Measurements from ENCODE around the gene ACTG2.
"Not testable (repeated sequence)": the region's sequence is repeated elsewhere in the genome, so short reads cannot be mapped to it uniquely, and the experiment has no call there.

The ACTG2 gene

DNA sequence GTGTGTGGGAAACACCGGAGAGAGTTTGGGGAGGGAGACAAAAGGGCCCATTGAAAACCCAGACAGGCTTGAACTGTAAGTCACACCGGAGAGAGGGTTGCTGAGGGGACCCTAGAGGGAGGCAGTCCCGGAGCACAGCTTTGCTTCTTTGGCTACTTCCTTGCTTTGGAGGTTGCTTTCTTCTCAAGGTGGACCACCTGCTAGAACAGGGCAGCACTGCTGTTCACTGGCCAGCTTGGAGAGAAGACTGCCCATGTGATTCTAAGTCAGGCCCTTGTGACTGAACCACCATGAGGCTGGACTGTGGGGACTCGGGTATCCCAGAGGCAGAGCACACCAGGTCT is 4.4 kb downstream of the ACTG2 start:
- no peak overlapping the region for H3K4me3 Mint-ChIP-seq
- H3K27ac Mint-ChIP-seq, result peak overlapping the region in 1 of 2 donors; percentile 92
- peaks cover under 1 to 21% of the 10 kb centered on the region in 2 donors for H3K27me3 Mint-ChIP-seq
- ATAC-seq (replicated peaks), result no peak
- H3K36me3 Mint-ChIP-seq (ENCODE audit: insufficient read depth), result no peaks in the 10 kb centered on the region
- no peaks in the 10 kb centered on the region for H3K9me3 Mint-ChIP-seq
- peaks cover 10 to 22% of the 10 kb centered on the region in 2 donors for H3K4me1 Mint-ChIP-seq (ENCODE audit: low read depth in 2 of 2)
- no peak for DNase-seq

DNA sequence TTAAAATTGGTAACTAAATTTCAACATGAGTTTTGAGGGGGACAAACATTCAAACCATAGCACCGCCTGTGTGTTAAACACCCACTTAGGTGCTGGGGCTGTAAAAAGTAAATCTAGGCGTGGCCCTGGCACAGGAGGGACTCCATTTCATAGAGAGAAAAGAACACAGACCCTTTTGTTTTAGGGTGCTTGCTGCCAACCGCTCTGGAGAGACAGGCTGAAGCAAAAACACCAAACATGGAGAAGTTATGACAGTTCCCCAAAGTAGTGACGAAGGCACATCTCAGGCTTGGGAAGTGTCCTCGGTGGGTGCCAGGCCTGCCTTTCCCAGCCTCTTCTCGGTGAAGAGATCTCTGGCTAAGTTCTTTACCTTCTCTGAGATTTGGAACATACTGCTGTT is 5.1 kb downstream of the ACTG2 start:
- peaks cover 10 to 22% of the 10 kb centered on the region in 2 donors for H3K4me1 Mint-ChIP-seq (ENCODE audit: low read depth in 2 of 2)
- peaks cover 7 to 29% of the 10 kb centered on the region in 2 donors for H3K27me3 Mint-ChIP-seq

DNA sequence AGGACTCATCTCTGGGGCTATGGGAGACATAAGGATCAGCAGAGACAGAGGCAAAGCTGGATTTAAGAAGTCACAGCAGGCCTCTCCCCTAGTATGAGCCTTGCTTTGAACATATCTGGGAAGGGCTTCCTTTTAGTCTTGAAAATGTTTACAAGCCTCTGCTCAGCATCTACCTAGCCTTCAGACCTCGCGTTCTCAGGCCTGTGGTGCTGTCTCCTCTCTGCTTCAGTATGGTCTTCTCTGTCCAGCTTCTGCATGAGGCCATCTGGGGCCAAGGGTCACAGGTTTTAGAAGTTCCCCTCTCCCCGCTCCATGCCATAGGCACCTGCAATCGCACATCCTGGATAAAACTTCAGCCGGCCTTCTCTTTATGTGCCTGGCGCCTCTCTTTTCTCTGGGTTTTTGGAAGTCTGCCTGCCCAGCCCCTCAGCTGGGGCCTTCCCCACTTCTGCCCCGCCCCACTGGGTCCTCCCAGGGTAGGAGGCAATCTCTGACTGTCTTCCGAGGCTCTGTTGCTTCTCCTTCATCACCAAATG is 7.1 kb downstream of the ACTG2 start:
- ATAC-seq (replicated peaks) (no peak), DNase-seq (no peak)
- H3K4me3 Mint-ChIP-seq, result no peak overlapping the region
- peaks cover 7 to 17% of the 10 kb centered on the region in 2 donors for H3K4me1 Mint-ChIP-seq (ENCODE audit: low read depth in 2 of 2)
- H3K27me3 Mint-ChIP-seq, result peaks cover 7 to 31% of the 10 kb centered on the region in 2 donors
- no peaks in the 10 kb centered on the region for H3K9me3 Mint-ChIP-seq
- H3K36me3 Mint-ChIP-seq (ENCODE audit: insufficient read depth), result no peaks in the 10 kb centered on the region
- no peak overlapping the region for H3K27ac Mint-ChIP-seq

More for the DNA sequence above, 5.1 kb downstream of the ACTG2 start:
- no peaks in the 10 kb centered on the region for H3K9me3 Mint-ChIP-seq
- peak overlapping the region in 1 of 2 donors; percentile 92 for H3K27ac Mint-ChIP-seq
- no peaks in the 10 kb centered on the region for H3K36me3 Mint-ChIP-seq (ENCODE audit: insufficient read depth)
- DNase-seq (no peak), ATAC-seq (replicated peaks) (no peak)
- H3K4me3 Mint-ChIP-seq, result no peak overlapping the region

DNA sequence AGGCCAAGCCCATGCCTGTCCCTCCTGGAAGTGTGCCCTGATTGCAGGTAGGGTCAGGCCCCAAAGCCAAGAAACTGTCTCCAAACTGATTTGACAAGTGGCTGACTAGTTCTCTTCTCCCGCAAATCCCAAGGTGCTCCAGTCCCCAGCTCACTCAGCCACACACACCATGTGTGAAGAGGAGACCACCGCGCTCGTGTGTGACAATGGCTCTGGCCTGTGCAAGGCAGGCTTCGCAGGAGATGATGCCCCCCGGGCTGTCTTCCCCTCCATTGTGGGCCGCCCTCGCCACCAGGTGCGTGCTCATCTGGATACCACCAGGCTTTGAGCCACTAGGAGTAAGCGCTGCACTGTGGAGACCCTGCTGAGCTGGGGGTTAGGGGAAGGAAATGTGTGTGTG is 8.3 kb downstream of the ACTG2 start:
- no peak overlapping the region for H3K27ac Mint-ChIP-seq
- no peaks in the 10 kb centered on the region for H3K36me3 Mint-ChIP-seq (ENCODE audit: insufficient read depth)
- H3K9me3 Mint-ChIP-seq, result no peaks in the 10 kb centered on the region
- ATAC-seq (replicated peaks) (no peak), DNase-seq (no peak)
- H3K4me3 Mint-ChIP-seq, result no peak overlapping the region
- H3K4me1 Mint-ChIP-seq (ENCODE audit: low read depth in 2 of 2), result peaks cover 5 to 13% of the 10 kb centered on the region in 2 donors
- peaks cover 7 to 31% of the 10 kb centered on the region in 2 donors for H3K27me3 Mint-ChIP-seq

DNA sequence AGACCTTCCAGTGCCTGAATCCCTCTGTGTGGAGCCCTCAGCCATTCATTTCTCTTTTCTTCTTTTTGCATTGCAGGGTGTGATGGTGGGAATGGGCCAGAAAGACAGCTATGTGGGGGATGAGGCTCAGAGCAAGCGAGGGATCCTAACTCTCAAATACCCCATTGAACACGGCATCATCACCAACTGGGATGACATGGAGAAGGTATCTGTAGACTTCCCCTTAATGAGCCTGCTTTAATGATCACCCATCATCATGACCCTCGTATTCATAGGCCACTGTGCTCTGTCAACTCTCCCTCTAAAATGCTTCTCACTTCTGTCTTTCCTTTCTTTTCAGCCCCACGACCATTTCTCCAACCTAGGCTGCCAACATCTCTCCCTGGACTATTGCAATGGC is 9.5 kb downstream of the ACTG2 start:
- DNase-seq (no peak), ATAC-seq (replicated peaks) (no peak)
- no peaks in the 10 kb centered on the region for H3K9me3 Mint-ChIP-seq
- peaks cover 7 to 31% of the 10 kb centered on the region in 2 donors for H3K27me3 Mint-ChIP-seq
- H3K4me3 Mint-ChIP-seq, result no peak overlapping the region
- H3K27ac Mint-ChIP-seq, result no peak overlapping the region
- H3K36me3 Mint-ChIP-seq (ENCODE audit: insufficient read depth), result no peaks in the 10 kb centered on the region
- H3K4me1 Mint-ChIP-seq (ENCODE audit: low read depth in 2 of 2), result peaks cover 0 to 4% of the 10 kb centered on the region in 2 donors

DNA sequence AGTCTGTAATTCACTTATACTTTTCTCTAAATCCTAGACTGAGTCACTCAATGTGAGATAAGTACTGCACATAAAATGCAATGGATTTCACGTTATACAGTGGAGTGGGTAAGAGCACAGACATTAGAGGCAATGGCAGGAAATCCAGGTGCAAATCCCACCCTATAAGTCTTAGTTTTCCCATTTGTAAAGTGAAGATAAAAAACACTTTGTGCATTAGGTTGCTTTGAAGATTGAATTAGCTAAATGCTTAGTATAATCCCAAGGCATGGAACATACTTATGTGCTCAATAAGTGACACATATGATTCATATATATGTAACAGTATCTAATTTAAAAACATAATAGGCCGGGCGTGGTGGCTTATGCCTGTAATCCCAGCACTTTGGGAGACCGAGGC is 10.5 kb downstream of the ACTG2 start:
- no peaks in the 10 kb centered on the region for H3K36me3 Mint-ChIP-seq (ENCODE audit: insufficient read depth)
- ATAC-seq (replicated peaks), result no peak
- H3K27ac Mint-ChIP-seq, result no peak overlapping the region
- DNase-seq, result no peak
- H3K27me3 Mint-ChIP-seq, result peaks cover 7 to 31% of the 10 kb centered on the region in 2 donors
- no peak overlapping the region for H3K4me3 Mint-ChIP-seq
- peaks cover 0 to 3% of the 10 kb centered on the region in 2 donors for H3K4me1 Mint-ChIP-seq (ENCODE audit: low read depth in 2 of 2)
- H3K9me3 Mint-ChIP-seq, result no peaks in the 10 kb centered on the region

DNA sequence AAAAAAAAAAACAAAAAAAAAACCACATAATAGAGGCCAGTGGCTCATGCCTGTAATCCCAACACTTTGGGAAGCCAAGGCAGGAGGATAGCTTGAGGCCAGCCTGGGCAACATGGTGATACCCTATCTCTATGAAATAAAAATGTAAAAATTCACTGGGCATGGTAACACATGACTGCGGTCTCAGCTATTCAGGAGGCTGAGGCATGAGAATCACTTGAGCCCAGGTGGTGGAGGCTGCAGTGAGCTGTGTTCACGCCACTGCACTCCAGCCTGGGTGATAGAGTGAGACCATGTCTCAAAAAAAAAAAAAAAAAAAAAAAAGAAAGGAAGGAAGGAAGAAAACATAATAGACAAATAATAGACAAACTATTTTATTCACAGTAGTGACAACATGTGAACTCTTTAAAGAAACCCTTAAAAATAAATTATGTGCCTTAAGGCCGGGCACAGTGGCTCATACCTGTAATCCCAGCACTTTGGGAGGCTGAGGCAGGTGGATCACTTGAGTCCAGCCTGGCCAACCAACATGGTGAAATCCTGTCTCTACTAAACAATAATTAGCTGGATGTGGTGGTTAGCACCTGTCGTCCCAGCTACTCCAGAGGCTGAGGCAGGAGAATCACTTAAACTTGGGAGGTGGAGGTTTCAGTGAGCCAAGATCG is 11.3 kb downstream of the ACTG2 start:
- peaks cover 7 to 31% of the 10 kb centered on the region in 2 donors for H3K27me3 Mint-ChIP-seq
- H3K4me1 Mint-ChIP-seq (ENCODE audit: low read depth in 2 of 2); H3K27ac Mint-ChIP-seq; ATAC-seq (replicated peaks); DNase-seq; H3K36me3 Mint-ChIP-seq (ENCODE audit: insufficient read depth); H3K4me3 Mint-ChIP-seq; H3K9me3 Mint-ChIP-seq: not testable (repeated sequence)

DNA sequence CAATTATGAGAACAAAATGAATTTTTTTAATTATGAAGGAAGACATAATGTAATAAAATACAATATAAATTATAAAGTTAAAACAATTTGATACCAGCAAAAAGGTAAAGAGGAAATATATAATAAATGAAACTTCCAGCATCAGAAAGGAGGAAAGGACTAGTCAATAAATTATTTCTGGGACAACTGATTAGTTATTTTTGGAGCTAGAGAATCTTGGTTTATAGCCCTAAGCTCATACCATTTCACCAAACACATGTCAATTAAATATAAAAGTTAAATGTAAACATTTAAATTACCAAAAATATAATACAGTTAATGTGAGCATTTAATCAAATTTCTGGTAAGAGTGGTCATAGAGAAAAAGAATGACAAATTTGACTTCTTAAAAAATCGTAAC is 12.1 kb downstream of the ACTG2 start:
- no peaks in the 10 kb centered on the region for H3K36me3 Mint-ChIP-seq (ENCODE audit: insufficient read depth)
- ATAC-seq (replicated peaks), result no peak

DNA sequence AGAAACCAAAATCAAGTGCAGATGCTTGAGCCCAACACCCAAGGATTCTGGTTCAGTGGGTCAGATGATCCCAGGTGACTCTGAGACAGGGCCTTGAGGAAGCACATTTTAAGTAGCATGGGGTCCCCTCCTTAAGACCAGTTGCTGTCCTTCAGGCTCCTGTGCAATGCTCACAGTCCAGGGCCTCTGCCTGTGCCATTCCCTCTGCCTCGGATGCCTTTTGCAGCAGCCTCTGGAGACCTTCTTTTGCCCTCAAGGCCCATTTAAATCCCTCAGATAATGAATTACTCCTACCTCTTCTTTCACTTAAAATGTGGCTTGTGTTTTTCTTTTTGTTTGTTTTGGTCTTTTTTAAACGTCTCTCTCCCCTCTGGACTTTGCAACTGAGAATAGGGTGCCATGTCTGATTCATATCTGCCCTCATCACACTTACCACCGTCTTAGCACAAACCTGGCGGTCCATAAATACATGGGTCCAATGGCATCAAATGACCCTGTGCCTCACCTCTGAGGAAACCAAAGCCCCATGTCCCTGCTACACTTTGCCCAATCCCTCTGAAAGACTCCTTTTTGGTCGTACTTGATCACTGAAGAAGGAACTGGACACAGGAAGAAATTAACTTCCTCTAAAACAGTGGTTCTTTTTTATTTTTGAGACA is 14.2 kb downstream of the ACTG2 start:
- Mint-ChIP-seq H3K27ac (no peak overlapping the region), H3K4me1 (ENCODE audit: low read depth in 2 of 2) (peaks cover 0 to 3% of the 10 kb centered on the region in 2 donors), H3K4me3 (no peak overlapping the region), H3K27me3 (peaks cover 7 to 12% of the 10 kb centered on the region in 2 donors), H3K9me3 (no peaks in the 10 kb centered on the region), H3K36me3 (ENCODE audit: insufficient read depth) (no peaks in the 10 kb centered on the region)
- ATAC-seq (replicated peaks) (no peak), DNase-seq (no peak)

More for the DNA sequence above, 12.1 kb downstream of the ACTG2 start:
- H3K27me3 Mint-ChIP-seq, result peaks cover 7 to 29% of the 10 kb centered on the region in 2 donors
- H3K4me3 Mint-ChIP-seq, result no peak overlapping the region
- H3K9me3 Mint-ChIP-seq, result no peaks in the 10 kb centered on the region
- peaks cover 0 to 3% of the 10 kb centered on the region in 2 donors for H3K4me1 Mint-ChIP-seq (ENCODE audit: low read depth in 2 of 2)
- no peak overlapping the region for H3K27ac Mint-ChIP-seq
- no peak for DNase-seq

DNA sequence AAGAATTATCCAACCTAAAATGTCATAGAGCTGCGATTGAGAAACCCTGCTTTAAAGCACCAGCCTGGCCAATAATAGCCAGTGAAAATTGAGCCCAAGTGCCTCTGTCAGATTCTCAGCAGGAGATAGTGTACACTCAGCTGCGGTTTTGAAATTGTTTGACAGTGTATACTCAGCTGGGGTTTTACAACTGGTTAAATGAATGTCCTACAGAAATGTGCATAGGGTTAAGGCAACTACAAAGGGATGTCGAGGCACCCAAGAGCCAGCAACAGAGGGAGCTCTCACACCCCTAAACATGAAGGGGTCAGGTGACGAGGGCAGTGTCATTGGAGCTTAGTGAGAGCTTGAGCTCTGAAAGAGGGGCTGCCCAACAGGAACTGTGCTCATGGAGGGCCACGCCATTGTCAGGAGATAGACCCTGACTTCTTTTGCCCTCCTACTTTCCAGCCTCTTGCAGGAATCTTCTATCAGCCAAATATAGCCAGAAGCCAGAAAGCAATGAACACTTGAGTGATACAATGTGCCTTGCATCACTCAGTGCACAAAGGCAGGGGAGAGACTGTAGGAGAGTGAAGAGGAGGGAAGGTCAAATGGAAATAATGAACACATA is 15.1 kb downstream of the ACTG2 start:
- H3K4me3 Mint-ChIP-seq, result no peak overlapping the region
- H3K4me1 Mint-ChIP-seq (ENCODE audit: low read depth in 2 of 2), result peaks cover 0 to 3% of the 10 kb centered on the region in 2 donors
- no peaks in the 10 kb centered on the region for H3K36me3 Mint-ChIP-seq (ENCODE audit: insufficient read depth)
- DNase-seq (peak; percentile 25 to 40 (median 29)), ATAC-seq (replicated peaks) (peak; percentile 87)
- H3K27ac Mint-ChIP-seq, result peak overlapping the region in 1 of 2 donors; percentile 46
- H3K27me3 Mint-ChIP-seq, result peaks cover 0 to 3% of the 10 kb centered on the region in 2 donors
- no peaks in the 10 kb centered on the region for H3K9me3 Mint-ChIP-seq

DNA sequence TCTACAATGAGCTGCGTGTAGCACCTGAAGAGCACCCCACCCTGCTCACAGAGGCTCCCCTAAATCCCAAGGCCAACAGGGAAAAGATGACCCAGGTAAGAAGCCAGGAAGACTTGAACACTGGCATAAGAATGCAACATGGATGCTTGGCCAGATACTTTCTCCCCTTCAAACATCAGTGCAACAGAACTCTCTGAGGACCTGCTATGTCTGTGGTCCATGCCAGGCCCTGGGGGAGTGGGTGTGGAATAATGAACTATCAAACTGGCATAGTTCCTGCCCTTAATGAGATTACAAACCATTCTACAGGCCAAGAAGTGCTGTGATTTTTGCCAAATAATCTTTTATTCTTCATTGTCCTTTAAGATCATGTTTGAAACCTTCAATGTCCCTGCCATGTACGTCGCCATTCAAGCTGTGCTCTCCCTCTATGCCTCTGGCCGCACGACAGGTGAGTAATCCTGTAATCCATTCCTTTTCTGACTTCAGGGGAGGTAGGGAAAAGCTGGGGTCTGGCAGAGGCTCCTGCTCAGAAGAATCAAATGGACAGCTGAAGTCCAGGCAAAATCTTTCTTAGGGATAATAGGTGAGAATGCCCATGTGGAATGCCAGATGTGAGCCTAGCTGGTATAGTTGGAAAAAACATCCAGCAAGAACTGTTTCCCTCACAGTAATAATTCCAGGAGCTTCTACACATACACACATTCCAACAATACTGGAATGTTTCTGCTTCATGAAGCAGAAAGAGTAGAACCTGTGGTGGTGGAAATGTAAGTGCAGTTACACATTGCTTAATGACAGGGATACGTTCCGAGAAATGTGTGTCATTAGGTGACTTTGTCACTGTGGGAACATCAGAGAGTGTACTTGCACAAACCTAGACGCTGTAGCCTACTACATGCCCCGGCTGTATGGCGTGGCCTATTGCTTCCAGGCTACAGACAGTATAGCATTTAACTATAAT is 16.2 kb downstream of the ACTG2 start:
- no peaks in the 10 kb centered on the region for H3K36me3 Mint-ChIP-seq (ENCODE audit: insufficient read depth)
- H3K4me3 Mint-ChIP-seq, result no peak overlapping the region
- H3K27me3 Mint-ChIP-seq, result no peaks in the 10 kb centered on the region
- H3K9me3 Mint-ChIP-seq, result no peaks in the 10 kb centered on the region
- no peak for DNase-seq
- ATAC-seq (replicated peaks), result no peak
- H3K4me1 Mint-ChIP-seq (ENCODE audit: low read depth in 2 of 2), result peaks cover 0 to 3% of the 10 kb centered on the region in 2 donors
- peak overlapping the region in 1 of 2 donors; percentile 46 for H3K27ac Mint-ChIP-seq

DNA sequence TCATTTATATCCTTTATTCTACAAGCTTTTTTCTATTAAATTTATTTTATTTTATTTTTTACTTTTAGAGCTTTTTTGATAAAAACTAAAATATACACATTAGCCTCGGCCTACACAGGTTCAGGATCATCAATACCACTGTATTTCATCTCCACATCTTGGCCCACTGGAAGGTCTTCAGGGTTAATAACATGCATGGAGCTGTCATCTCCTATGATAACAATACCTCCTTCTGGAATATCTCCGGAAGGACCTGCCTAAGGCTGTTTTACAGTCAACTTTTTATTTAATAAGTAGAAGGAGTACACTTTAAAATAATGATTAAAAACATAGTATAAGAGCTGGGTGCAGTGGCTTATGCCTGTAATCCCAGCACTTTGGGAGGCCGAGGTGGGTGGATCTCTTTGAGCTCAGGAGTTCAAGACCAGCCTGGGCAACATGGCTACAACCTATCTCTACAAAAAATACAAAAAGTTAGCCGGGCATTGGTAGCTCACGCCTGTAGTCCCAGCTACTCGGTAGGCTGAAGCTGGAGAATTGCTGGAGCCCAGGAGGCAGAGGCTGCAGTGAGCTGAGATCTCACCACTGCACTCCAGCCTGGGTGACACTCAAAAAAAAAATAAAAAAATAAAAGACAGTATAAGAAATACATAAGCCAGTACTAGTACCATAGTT is 18.2 kb downstream of the ACTG2 start:
- H3K9me3 Mint-ChIP-seq, result no peaks in the 10 kb centered on the region
- no peaks in the 10 kb centered on the region for H3K36me3 Mint-ChIP-seq (ENCODE audit: insufficient read depth)
- no peak overlapping the region for H3K27ac Mint-ChIP-seq
- DNase-seq, result no peak
- no peak overlapping the region for H3K4me3 Mint-ChIP-seq
- peaks cover 0 to 10% of the 10 kb centered on the region in 2 donors for H3K27me3 Mint-ChIP-seq
- ATAC-seq (replicated peaks), result no peak
- H3K4me1 Mint-ChIP-seq (ENCODE audit: low read depth in 2 of 2), result peaks cover 0 to 3% of the 10 kb centered on the region in 2 donors

All from effector memory CD8-positive, alpha-beta T cell (primary cell).